Measurements from ENCODE around the gene SNRNP70.
A peak's percentile ranks its signal among the peaks of the same experiment; 100 is the strongest.

The SNRNP70 gene

GRCh38 chr19:49127674-49128544 is 42.7 kb downstream of the SNRNP70 start:
- peak; percentile 100 for DNase-seq (ENCODE audit: low spot score)
- TF ChIP-seq, protein P1, sequence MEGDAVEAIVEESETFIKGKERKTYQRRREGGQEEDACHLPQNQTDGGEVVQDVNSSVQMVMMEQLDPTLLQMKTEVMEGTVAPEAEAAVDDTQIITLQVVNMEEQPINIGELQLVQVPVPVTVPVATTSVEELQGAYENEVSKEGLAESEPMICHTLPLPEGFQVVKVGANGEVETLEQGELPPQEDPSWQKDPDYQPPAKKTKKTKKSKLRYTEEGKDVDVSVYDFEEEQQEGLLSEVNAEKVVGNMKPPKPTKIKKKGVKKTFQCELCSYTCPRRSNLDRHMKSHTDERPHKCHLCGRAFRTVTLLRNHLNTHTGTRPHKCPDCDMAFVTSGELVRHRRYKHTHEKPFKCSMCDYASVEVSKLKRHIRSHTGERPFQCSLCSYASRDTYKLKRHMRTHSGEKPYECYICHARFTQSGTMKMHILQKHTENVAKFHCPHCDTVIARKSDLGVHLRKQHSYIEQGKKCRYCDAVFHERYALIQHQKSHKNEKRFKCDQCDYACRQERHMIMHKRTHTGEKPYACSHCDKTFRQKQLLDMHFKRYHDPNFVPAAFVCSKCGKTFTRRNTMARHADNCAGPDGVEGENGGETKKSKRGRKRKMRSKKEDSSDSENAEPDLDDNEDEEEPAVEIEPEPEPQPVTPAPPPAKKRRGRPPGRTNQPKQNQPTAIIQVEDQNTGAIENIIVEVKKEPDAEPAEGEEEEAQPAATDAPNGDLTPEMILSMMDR (IDR thresholded peaks at IDR 0.05; ENCODE audit: extremely low read depth, insufficient read depth, missing control alignments): peak; percentile 10
- in situ Hi-C loops (cut with MboI; ENCODE audit: low pct_unique_long_range_greater_than_20kb, low sequenced_read_pairs, unreplicated experiment): no loop called here

DNA sequence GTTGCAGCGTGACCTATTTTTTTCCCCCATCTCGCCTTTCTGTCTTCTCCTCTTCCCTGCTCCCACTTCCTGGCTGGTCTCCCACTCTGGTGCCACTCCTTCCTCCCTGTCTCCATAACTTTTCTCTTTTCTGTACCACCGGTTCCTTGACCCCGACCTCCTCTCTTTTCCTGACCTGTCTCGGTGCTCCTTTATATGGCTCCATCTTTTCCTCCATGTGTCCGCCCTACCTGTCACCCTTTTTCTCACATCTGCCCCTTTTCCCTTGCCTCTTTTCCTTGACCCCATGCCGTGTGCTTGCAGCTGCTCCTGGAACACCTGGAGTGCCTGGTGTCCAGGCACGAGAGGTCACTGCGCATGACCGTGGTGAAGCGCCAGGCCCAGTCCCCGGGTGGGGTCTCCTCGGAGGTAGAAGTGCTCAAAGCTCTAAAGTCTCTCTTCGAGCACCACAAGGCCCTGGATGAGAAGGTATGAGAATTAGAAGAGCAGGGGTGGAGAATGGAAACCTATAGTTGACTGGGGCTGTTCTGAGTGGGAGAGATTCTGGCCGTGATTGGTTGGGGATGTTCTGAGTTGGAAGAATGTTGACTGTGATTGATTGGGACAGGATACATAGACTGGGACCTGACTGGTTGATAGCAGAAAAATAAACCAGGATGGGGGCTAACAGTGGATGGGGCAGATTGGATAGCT is 43.4 kb downstream of the SNRNP70 start:
- TF ChIP-seq, protein P1 (IDR thresholded peaks at IDR 0.05; ENCODE audit: extremely low read depth, insufficient read depth, missing control alignments): no peak
- in situ Hi-C loops (cut with MboI; ENCODE audit: low pct_unique_long_range_greater_than_20kb, low sequenced_read_pairs, unreplicated experiment): no loop called here
- no peak for DNase-seq (ENCODE audit: low spot score)

DNA sequence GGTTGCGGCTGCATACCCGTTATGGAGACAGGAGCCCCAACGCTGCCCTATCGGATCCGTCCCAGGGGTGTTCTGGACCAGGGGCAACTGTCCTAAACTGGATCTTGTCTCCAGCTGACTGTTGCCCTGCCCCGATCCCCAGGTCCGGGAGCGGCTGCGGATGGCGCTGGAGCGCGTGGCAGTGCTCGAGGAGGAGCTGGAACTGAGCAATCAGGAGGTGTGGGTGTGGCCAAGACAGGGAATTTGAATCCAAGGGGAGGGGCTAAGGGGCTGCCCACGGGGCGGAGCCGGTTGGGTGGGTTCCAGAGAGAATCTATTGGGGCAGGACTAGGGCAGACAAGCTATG is 44.0 kb downstream of the SNRNP70 start:
- in situ Hi-C loops (cut with MboI; ENCODE audit: low pct_unique_long_range_greater_than_20kb, low sequenced_read_pairs, unreplicated experiment): no loop called here
- TF ChIP-seq, protein P1 (IDR thresholded peaks at IDR 0.05; ENCODE audit: extremely low read depth, insufficient read depth, missing control alignments): no peak
- no peak for DNase-seq (ENCODE audit: low spot score)

DNA sequence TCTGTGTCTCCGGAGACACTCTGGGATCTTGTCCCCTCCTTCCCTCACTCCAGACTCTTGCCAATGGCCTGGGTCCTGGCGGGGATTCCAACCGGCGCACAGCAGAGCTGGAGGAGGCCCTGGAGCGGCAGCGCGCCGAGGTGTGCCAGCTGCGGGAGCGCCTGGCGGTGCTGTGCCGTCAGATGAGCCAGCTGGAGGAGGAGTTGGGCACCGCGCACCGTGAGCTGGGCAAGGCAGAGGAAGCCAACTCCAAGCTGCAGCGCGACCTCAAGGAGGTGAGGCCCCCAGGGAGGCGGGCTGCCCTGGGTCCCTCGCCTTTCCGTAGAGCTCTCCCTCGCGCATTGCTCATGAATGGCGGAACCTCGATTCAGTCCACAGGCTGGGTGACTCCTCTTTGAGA is 45.1 kb downstream of the SNRNP70 start:
- DNase-seq (ENCODE audit: low spot score): no peak
- TF ChIP-seq, protein P1 (IDR thresholded peaks at IDR 0.05; ENCODE audit: extremely low read depth, insufficient read depth, missing control alignments): no peak
- in situ Hi-C loops (cut with MboI; ENCODE audit: low pct_unique_long_range_greater_than_20kb, low sequenced_read_pairs, unreplicated experiment): no loop called here

- DNase-seq (ENCODE audit: low spot score): no peak
- TF ChIP-seq, protein P1 (IDR thresholded peaks at IDR 0.05; ENCODE audit: extremely low read depth, insufficient read depth, missing control alignments): no peak
- in situ Hi-C loops (cut with MboI; ENCODE audit: low pct_unique_long_range_greater_than_20kb, low sequenced_read_pairs, unreplicated experiment): no loop called here
Measured at GRCh38 chr19:49132974-49133609, 47.8 kb downstream of the SNRNP70 start.

- TF ChIP-seq, protein P1 (IDR thresholded peaks at IDR 0.05; ENCODE audit: extremely low read depth, insufficient read depth, missing control alignments): no peak
- in situ Hi-C loops (cut with MboI; ENCODE audit: low pct_unique_long_range_greater_than_20kb, low sequenced_read_pairs, unreplicated experiment): no loop called here
- peak; percentile 70 for DNase-seq (ENCODE audit: low spot score)
Measured at GRCh38 chr19:49133621-49134454, 48.6 kb downstream of the SNRNP70 start.
